ENCODE results near the gene KCNMB2.

KCNMB2 gene

DNA sequence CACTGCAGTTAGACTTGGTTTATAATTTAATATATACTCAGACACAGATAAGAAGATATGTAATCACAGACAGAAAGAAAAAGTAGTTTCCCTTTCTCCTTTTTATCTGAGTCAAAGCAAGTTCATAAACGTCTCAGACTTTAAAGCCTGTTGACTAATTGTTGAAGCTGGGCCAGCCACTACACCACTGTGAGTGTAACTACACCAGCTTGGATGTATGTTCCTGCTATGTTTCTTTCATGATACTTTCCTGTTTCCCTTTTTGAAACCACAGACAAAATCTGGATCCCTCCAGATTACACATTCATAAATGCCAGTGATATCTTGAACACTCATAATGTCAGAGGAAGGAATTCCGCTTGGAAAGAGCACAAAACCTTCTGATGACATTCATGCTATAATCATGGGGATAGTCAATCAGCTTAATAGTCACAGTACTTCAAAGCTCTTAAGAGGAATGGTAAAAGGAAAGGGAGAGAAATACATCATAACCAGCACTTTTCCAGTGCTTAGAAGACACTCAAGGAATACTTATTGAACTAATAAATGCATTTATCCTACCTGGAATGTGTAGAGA, 32.0 kb downstream of the KCNMB2 start:
- no peak for DNase-seq (ENCODE audit: low spot score)

DNA sequence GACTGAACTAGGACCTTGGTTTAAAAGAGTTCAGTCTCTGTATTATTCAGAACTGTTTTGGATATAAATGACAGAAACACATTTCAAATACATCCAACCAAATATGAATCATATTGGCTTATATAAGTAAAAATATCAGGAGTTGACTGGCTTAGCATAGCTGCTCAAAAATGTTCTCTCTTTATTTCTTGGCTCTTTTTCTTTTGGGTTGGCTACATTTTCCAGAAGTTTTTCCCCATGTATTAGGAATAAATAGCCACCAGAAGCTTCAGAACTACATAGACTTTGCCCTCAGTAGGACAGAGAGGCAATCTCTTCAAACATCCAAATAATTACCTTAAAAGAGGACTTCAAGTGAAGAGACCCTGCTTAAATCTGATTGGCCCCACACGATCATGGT, 32.7 kb downstream of the KCNMB2 start:
- no peak for DNase-seq (ENCODE audit: low spot score)

DNA sequence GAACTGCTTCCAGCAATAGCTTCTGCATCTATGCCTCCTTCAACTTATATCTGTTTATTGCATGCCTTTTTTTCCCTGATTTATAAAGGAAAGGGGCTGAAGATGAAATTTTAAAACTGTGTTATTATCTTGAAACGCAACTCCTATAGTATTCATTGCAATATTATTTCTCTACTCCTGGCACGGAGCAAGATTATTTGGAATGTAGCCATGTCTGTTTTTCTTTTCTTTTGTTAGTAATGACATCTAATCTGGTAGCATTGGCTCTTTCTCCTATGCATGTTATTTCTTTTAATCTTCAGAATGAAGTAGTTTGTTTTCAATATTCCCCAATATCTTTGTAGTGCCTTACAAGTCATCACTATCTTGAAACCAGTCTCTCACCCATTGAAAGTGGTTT, 33.6 kb downstream of the KCNMB2 start:
- no peak for DNase-seq (ENCODE audit: low spot score)

DNA sequence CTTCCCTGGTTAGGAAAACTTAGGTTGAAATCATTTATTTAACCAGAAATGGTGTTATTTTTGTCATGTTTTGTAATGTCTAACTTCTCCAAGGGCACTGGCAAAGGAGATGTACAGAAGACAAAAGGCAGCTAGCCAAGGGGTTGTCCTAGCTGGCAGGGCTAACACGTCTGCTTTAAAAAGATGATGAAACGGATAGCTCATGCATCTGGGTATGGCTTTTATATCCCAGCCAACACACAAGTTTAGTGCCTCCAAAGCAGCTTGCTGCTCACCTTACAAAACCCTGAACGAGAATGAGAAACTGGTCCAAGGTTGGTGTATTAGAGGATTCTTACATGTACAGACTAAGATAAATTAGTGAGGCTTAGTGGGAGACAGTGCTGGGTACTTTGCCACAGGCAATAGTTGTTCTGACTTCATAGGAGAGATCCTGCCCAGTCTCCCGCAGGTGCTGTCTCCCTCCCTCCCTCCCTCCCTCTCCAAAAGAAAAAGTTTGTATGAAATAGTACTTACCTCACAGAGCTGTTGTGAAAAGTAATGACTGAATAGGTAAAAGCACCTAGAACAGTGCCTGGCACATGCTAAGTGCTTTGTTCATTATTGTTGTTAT, 47.8 kb downstream of the KCNMB2 start:
- DNase-seq (ENCODE audit: low spot score), result no peak

DNA sequence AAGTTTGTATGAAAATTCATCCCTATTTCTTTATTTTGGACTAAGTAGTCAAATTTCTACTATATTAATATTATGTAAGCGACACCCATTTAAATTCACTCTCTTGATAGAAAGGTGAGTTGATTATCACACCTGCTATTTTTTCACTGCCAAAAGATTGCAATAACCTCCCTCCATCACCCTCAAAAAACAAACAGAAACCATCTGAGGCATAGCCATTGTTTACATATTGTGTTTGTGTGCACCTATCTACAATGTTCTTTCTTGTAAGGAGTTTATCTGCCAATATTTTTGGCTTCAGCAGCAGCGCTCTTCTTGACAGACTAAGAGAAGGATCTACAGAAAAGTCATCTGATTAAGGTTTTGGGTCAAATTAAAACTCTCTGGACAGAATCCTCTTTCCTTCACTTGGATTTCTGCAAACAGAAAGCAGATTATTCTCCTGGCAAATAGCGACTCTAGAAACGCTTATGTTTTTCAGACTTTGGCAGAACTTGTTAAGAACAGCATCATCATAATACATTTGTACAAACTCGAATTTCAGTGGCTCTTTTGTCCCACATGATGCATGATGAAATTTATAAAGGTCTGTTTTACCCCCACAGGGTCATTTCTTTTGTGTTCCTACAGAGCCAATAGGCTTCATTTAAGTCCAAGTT, 48.6 kb downstream of the KCNMB2 start:
- DNase-seq (ENCODE audit: low spot score), result no peak

DNA sequence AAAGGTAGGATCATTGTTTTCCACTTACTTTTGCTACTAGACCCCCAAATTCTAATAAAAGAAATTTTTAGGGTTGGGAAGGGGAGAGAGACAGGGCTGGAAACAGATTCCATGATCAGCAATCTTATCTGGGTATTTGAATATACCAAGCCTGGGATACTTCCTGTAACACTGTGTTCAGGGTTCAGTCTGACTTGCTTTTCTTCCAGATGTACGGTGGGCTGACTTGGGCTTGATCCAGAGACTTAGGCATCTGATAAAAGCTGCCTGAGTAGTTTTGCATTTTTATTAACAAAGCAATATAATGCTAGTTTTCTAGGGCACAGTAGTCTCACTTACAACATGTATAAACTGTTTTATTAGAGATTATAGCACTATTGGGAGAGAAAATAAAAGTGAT, 49.2 kb downstream of the KCNMB2 start:
- DNase-seq (ENCODE audit: low spot score), result no peak

DNA sequence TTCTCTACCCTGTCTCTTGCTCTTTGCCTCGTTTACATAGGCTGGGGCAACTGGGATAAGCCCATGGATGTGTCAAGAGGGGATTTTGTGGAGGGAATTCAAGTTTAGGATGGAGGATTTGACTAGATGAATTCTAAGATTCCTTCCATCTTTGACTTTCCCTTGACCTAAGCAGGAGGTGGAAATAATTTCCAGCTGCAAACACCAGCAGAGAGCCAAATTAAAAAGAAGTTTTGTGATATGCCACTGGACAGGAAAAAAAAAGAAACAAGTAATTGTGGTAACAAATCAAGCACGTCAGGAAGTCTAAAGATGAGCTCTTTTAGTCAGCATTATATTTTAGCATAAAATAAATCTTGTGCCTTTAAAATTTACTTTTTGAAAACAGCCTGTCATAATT, 49.8 kb downstream of the KCNMB2 start:
- no peak for DNase-seq (ENCODE audit: low spot score)

DNA sequence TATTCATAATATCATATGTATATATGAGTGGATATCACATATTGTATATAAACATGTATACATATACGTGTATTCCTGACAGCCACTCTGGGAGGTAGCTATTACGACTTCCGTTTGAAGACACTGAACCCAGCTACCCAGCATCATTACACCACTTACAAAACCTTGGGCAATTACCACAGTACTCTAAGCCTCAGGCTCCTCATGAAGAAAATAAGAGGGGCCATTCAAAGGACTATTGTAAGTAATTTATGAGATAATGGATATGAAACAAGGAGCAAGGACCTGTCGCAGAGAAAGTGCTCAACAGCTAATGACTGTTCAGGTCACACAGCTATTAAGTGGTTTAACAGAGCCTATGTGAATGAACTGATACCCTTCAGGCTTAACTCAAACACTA, 52.4 kb downstream of the KCNMB2 start:
- no peak for DNase-seq (ENCODE audit: low spot score)

DNA sequence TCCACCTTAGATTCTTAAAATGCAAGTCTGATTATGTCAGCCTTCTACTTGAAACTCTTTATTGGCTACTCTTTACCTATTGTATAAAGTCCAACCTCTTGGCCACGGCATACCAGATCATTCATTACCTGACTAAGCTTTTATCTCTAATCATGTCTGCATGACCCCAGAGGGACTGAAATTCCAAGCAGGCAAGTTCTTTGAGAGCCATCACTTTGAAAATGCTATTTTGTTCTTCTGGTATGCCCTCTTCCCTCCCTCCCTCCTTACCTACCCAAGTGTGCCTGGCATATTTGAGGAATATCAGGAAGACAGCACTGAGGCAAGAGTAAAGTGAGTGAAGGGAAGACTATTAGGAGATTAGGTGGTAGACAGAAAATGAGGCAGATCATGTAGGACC, 57.5 kb downstream of the KCNMB2 start:
- no peak for DNase-seq (ENCODE audit: low spot score)

DNA sequence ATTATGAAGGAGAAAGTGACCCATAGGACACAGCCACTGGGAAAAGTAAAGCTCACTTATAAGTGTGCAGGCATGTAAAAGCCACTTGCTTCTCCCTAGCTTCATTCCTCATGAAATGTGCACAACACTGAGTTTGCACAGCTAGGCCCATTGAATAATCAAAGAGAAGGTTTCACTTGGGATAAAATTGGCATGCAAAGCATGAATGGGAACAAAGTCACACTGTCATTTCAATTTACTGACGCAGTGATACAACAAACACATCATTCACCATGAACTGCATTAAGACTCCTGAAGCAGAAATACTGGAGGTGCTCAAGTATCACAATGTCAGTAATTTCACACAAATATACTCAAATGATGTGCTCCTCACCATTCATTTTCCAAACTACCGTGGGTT, 61.1 kb downstream of the KCNMB2 start:
- no peak for DNase-seq (ENCODE audit: low spot score)

DNA sequence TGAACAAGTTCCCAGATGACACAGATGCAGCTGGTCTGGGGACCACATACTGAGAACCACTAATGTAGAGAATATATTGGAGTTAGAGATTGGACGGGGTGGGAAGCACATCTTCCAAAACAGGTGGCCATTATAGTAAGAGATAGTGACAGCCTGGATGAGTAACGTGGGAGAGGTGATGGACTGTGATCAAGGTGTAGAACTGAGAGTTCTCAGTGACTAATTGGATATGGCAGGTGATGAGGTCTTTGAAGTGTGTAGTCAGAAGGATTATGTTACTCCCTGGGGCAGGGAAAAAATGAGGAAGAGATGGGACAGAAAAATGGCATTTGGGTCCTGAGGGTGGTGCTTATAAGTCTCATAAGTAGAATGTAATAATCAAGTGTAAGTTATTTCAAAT, 66.6 kb downstream of the KCNMB2 start:
- DNase-seq (ENCODE audit: low spot score), result no peak

DNA sequence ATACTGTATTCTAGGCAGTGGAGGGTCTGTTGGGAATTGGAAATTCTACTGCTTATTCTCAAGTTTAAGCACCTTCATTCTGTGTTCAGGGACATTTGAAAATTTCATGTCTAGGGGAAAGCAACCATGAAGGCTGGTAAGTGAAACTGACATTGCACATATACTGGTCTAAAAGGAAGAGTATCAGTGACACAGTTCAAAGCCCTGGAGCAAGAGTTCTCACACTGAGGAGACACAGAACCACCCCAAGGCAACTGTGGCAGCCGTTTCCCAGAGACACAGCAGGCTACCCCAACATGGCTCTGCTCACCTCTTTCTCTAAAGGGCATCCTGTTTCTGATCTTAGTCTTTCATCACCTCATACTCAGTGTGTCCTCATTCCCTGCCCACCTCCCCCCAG, 67.5 kb downstream of the KCNMB2 start:
- no peak for DNase-seq (ENCODE audit: low spot score)

DNA sequence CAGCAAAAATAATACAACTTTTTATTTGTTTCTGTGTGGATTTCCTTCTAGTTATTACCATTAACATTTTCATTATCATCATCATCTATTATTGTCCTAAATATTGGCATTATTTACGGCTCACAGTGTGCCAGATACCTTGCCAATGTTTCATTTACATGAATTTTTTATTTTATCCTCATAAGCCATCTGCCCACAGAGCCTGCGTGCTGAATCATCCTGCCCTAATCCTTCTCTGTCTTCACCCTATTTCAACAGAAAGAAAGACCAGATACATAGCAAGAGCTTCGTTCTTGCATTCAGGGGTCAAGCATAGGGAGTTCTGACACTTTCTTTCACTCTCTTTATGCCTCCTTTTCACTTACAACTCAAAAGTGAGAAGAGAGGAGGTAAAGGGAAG, 82.0 kb downstream of the KCNMB2 start:
- DNase-seq (ENCODE audit: low spot score), result no peak

DNA sequence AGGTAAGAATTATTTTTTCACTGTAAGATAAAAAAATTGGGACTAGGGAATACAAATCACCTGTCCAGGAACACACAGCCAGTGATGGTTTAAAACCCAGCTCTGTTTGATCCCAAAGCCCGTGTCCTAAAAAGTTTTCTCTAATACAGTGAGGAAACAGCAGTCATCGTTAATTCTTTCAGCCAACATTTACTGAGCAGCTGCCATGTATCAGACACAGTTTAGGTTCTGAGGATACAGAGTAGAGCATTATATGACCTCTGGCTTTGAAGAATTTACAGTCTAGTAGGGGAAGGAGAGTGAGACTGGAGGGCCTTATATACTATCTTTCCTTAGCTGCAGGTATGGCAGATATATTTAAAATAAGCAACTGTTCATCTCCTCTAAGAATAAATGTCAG, 82.7 kb downstream of the KCNMB2 start:
- DNase-seq (ENCODE audit: low spot score), result no peak

DNA sequence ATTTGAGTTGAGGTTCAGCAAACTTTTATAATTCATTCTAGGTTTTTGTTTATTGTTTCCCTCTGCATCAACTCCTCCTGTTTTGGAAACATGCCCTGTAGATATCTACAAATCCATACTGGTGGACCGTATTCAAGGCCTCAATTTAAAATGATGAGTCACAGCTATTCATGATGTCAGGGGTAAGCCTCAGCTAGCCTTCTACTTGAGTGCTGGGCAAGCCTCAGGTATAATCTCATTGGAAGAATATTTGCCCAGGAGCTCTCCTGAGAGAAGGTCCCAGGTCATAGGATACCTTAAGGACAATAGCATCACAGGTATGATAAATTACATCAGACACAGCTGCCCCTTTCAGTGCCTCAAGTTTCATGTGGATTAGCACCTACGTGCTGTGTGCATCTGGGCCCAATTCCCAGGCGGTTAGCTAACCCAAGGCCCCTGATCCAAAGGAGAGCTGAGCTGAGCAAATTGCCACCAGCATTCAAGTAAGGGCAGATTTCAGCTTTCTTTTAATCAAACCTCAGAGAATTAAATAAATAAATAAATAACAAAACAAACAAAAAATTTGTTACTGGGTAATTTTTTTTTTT, 87.5 kb downstream of the KCNMB2 start:
- DNase-seq (ENCODE audit: low spot score), result no peak

DNA sequence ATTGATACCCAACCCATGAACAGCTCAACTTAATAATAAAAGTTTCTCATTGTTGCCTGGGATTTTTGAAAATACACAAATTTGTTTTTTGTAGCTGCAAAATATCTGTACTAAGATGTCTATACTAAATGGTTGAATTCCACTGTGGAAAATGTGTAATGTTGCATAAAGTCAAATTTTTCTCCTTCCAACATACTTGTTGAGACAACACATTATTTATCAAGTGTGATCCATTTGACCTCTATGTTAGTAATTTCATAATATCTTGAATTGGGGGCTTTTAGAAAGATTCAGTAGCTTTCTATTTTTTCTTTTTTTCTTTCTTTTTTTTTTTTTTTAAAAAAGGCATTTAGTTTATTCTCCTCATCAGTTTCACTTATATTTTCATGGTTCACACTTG, 88.0 kb downstream of the KCNMB2 start:
- DNase-seq (ENCODE audit: low spot score), result no peak

DNA sequence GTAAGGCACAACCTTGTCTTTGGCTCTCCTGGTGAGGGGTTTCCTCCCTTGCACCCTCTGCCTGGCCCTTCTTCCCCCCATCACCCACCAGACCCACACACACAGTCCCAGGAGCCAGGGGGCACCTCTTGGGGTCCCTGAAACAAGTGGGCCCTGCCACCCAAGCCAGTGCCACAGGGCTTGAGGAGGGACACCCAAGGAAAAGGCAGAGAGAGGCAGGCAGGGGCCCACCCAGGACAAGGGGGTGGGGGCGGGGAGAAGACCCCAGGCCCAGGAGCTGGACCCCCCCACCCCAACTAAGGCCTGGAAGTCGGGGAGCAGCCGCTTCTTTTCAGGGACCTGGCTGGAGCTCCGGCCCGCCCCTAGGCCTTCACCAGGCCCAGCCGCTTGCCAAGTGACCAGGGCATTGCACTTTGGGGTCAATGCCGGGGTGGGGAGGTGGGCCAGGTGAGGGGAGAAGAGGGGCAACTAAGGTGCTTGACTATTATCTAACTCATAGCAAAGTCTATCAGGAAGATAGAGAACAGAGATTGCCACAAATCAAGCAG, 88.9 kb downstream of the KCNMB2 start:
- DNase-seq (ENCODE audit: low spot score), result no peak

DNA sequence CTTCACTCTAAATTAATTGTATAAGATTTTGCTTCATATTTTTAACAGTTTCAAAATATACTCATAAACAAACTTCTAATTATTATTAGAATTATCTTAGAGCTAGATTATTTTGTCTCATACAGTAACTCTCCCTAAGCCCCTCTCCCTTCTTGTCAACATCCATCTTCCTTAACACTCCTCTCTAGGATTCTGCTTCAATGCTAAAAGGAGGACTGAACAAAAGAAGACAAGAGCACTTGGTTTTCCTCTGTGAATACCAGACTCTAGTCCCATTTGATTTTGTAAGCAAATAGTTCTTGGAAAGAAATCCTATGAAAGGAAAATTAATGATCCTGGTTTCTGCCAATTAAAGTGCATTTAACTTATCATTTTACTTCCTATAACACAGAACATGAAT, 91.8 kb downstream of the KCNMB2 start:
- no peak for DNase-seq (ENCODE audit: low spot score)

DNA sequence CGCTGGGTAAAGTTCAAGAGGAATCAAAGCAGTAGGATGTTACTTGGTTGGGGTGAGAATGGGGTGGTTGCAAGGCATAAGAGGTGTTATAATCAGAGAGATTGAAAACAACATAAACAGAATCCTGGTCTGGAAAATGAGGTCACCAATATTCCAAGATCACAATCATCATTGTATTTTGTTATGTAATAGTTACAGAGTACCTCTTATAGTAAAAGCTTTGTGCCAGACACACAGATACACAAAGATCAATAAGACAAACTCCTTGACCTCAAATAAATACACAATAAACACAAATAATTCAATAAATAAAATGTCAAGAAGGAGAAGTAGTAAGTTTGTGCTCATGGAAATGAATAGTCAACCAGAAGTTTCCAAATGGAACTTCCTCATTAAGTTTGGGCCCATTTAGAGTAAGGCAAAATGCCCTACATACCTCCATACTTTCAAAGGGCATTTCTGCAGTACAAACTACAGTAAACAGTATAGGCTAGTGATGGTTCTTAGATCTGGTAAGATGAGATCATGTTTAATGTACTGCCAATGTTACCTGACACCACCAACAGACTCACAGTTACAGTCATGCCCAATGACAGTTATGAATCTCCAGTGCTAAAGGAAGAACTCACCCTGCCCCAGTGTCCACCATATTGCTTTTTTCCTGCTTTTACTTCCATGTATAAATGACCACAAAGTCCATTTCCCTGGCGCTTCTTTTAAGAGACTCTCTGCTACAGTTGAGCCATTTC, 93.4 kb downstream of the KCNMB2 start:
- no peak for DNase-seq (ENCODE audit: low spot score)

DNA sequence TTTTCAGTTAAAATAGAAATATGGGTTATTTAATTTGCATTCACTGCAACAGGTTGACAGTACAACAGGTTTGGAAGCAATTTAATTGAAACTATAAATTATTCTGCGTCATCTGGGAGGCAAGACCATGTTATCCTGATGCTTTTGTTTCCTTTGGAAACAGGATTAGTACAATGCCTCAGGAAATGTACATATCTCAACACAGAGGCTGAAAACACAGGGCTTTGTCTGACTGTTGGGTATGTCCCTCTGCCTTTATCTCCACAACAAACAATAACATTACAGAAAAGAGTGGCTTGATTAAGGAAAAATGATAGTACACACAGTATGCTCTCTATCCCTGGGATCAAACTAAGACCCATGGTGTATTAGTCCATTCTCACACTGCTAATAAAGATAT, 95.7 kb downstream of the KCNMB2 start:
- no peak for DNase-seq (ENCODE audit: low spot score)

DNA sequence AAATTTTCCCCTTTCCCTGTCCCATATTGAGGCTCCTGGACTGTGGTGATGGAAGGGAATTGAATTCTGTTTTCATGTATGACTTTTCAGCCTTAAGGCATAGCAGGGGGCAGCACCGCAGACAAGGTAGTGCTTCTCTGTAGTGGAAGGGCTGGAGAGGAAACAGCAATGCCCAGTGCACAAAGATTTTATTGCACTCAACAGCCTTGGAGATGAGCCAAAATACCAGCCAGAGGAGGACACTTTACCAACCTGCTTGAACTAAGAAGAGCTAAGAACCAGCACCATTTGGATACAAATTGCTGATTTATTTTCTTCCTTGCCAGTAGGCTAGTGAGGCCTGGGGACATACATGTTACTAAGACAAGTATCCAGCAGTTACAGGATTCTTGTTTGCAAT, 98.7 kb downstream of the KCNMB2 start:
- no peak for DNase-seq (ENCODE audit: low spot score)

DNA sequence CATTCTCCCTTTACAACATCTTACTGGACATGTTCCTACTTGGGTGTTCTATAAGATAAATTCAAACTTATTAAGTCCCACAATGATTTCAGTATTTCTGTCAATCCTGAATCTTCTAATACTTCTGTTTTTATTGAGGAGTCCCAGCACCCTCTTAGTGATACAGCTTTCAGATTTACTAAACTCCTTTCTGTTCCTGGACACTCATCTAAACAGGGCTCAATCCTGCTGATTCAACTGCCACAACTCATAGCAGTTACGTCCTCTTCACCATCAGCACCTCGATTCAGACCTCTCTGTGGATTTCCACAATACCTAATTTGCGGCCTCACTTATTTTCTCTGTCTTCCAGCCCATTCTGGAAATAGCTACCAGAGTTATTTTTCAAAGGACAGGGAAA, 101.6 kb downstream of the KCNMB2 start:
- no peak for DNase-seq (ENCODE audit: low spot score)
